HepG2 (cell line): ENCODE data around the gene PCOLCE2. TPM values are rescaled to one million over a fixed set of nuclear protein-coding genes. Genes with fewer than 3 reads are reported as not detected.
A peak's percentile ranks its signal among the peaks of the same experiment; 100 is the strongest.

Experiments
- AGO1 ChIP-seq: fragments of 200-400 bp; formaldehyde crosslinking; IDR thresholded peaks from 2 replicates; pipeline ENCODE4 v1.6.1; 2017; ENCODE audit warnings: mild to moderate bottlenecking, low read depth, low read length, moderate library complexity; ENCODE audit not compliant: poor library complexity, severe bottlenecking
- AKAP8 ChIP-seq: sonication (generic); formaldehyde crosslinking; IDR thresholded peaks from 2 replicates; pipeline ENCODE4 v1.5.1; 2020; ENCODE audit warnings: mild to moderate bottlenecking, missing genetic modification reagents
- BORCS8-MEF2B ChIP-seq: sonication (generic); formaldehyde crosslinking; IDR thresholded peaks from 2 replicates; pipeline ENCODE4 v1.8.0; 2022; ENCODE audit warnings: mild to moderate bottlenecking, missing genetic modification reagents
- CENPT ChIP-seq: sonication (generic); formaldehyde crosslinking; IDR thresholded peaks from 2 replicates; pipeline ENCODE4 v1.8.0; 2022; ENCODE audit warnings: low read depth, mild to moderate bottlenecking, moderate library complexity, missing genetic modification reagents
- GABPA ChIP-seq, 2 experiments: IDR thresholded peaks; 2 replicates each; pipeline ENCODE4 v1.6.1; 2011 to 2016; ENCODE audit warnings: low read depth in 2 of 2, low read length in 1 of 2, missing biosample characterization in 1 of 2, missing genetic modification characterization in 1 of 2
- HNF4A ChIP-seq: sonication (generic); formaldehyde crosslinking; IDR thresholded peaks from 2 replicates; pipeline ENCODE4 v1.4.0; 2020; ENCODE audit warnings: missing genetic modification reagents
- IKZF4 ChIP-seq: sonication (generic); formaldehyde crosslinking; IDR thresholded peaks from 2 replicates; pipeline ENCODE4 v1.5.1; 2020; ENCODE audit warnings: borderline replicate concordance, mild to moderate bottlenecking, low read depth, missing genetic modification reagents; ENCODE audit errors: not compliant biosample characterization
- JUN ChIP-seq: sonication (generic); formaldehyde crosslinking; IDR thresholded peaks from 2 replicates; pipeline ENCODE4 v1.4.0; 2020; ENCODE audit warnings: mild to moderate bottlenecking, missing genetic modification reagents
- SALL1 ChIP-seq: sonication (generic); formaldehyde crosslinking; IDR thresholded peaks from 2 replicates; pipeline ENCODE4 v1.8.0; 2022; ENCODE audit warnings: mild to moderate bottlenecking, missing genetic modification reagents
- SMC3 ChIP-seq: IDR thresholded peaks from 2 replicates; pipeline ENCODE4 v1.6.1; 2011; ENCODE audit warnings: low read length, improper control_type of control experiment
- U2AF2 ChIP-seq: fragments of 200-400 bp; formaldehyde crosslinking; IDR thresholded peaks from 2 replicates; pipeline ENCODE4 v1.6.1; 2017; ENCODE audit warnings: low read depth, mild to moderate bottlenecking, low read length
- ZNF18 ChIP-seq: sonication (generic); formaldehyde crosslinking; IDR thresholded peaks from 2 replicates; pipeline ENCODE4 v1.8.0; 2022; ENCODE audit warnings: mild to moderate bottlenecking, missing genetic modification reagents; ENCODE audit not compliant: insufficient replicate concordance
- ZNF329 ChIP-seq: sonication (generic); formaldehyde crosslinking; IDR thresholded peaks from 2 replicates; pipeline ENCODE4 v1.9.0; 2021; ENCODE audit warnings: low read depth, mild to moderate bottlenecking, missing genetic modification reagents
- ZNF337 ChIP-seq: sonication (generic); formaldehyde crosslinking; IDR thresholded peaks from 2 replicates; pipeline ENCODE4 v1.5.1; 2020; ENCODE audit warnings: missing genetic modification reagents, low read depth, mild to moderate bottlenecking, borderline replicate concordance
- ZNF451 ChIP-seq: sonication (generic); formaldehyde crosslinking; IDR thresholded peaks from 2 replicates; pipeline ENCODE4 v1.5.0; 2020; ENCODE audit warnings: mild to moderate bottlenecking, missing genetic modification reagents
- ZNF512B ChIP-seq: sonication (generic); formaldehyde crosslinking; IDR thresholded peaks from 2 replicates; pipeline ENCODE4 v1.5.1; 2020; ENCODE audit warnings: missing genetic modification reagents, mild to moderate bottlenecking, borderline replicate concordance
- ZNF547 ChIP-seq: sonication (generic); formaldehyde crosslinking; IDR thresholded peaks from 2 replicates; pipeline ENCODE4 v1.5.1; 2020; ENCODE audit warnings: mild to moderate bottlenecking, missing genetic modification reagents
- polyA plus RNA-seq, 8 experiments: library from polyadenylated mRNA; depleted of rRNA in 3 of 8; stranded (reverse) in 7 of 8; unstranded in 1 of 8; fragments of >200 nt; fragmentation: Illumina TruSeq in 4 of 8; extraction: Trizol in 4 of 8; gene quantifications; 2 replicates each; pipeline versions ENCODE4 v1.2.1 to v1.2.3, GENCODE V29; 2011 to 2016; ENCODE audit warnings: low read depth in 4 of 8, missing spikeins in 1 of 8, mixed read lengths in 1 of 8; ENCODE audit not compliant: insufficient read depth in 1 of 8
- total RNA-seq, 5 experiments: library from RNA; depleted of rRNA; stranded (reverse); fragments of >200 nt; fragmentation: Illumina TruSeq; extraction: Trizol; gene quantifications; 2 replicates each; pipeline ENCODE4 v1.2.3, GENCODE V29; 2016; ENCODE audit warnings: low read depth in 1 of 5
- TF ChIP-seq, protein P1 (sequence below): sonication (generic); formaldehyde crosslinking; IDR thresholded peaks from 2 replicates; pipeline ENCODE4 v1.9.0; 2021; ENCODE audit warnings: mild to moderate bottlenecking, missing genetic modification reagents

PCOLCE2 gene
- total and polyA plus RNA-seq, 2 of the 13 experiments (the other 11 are each of a cell fraction or from before 2014, with no cell fraction given) = 0.71 to 2.0 TPM

DNA sequence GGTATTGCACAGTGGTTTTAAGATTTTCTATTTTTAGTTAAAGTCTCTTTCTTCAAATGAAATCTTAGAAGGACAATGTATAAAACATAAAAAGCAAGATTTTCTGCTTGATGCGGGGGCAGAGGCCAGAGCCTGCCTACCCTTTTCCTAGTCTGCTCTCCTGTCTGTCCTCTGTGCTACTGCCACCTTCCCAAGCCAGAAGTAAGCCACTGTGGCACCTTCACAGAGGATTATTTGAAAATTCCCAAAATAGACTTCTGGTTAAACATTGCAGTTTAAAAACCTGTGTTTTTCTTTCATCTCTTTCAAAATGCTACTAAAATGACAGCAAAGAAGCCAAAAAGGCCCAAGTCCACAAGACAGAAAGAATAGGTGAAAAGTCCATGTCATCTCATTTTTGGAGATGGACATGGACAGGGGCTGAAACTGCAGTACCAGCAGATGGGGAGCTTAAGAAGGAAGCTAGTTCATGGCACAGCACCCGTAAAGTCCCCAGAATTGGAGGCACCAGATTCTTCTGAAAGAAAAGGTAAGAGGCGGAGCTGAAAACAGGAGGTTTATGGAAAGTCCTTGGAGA lies 37.6 kb upstream of the PCOLCE2 start (continued):
- TF ChIP-seq ZNF18 (CRISPR knock-in tag) (no peak), U2AF2 (no peak), ZNF329 (CRISPR knock-in tag) (no peak), BORCS8-MEF2B (CRISPR knock-in tag) (no peak), JUN (CRISPR knock-in tag) (no peak), SMC3 (no peak), ZNF547 (CRISPR knock-in tag) (no peak), GABPA (IDR thresholded peaks at IDR 0.05; ENCODE audit: low read depth, low read length) (no peak), GABPA (CRISPR knock-in tag; IDR thresholded peaks at IDR 0.05; ENCODE audit: low read depth) (no peak), ZNF451 (CRISPR knock-in tag) (no peak), HNF4A (CRISPR knock-in tag) (peak; percentile 71), CENPT (CRISPR knock-in tag) (no peak), ZNF337 (CRISPR knock-in tag) (no peak), SALL1 (CRISPR knock-in tag) (peak; percentile 38; the same call in 1 of the 2 replicates), ZNF512B (CRISPR knock-in tag) (no peak), AGO1 (no peak), AKAP8 (CRISPR knock-in tag) (no peak), IKZF4 (CRISPR knock-in tag) (no peak)
- TF ChIP-seq, protein P1, sequence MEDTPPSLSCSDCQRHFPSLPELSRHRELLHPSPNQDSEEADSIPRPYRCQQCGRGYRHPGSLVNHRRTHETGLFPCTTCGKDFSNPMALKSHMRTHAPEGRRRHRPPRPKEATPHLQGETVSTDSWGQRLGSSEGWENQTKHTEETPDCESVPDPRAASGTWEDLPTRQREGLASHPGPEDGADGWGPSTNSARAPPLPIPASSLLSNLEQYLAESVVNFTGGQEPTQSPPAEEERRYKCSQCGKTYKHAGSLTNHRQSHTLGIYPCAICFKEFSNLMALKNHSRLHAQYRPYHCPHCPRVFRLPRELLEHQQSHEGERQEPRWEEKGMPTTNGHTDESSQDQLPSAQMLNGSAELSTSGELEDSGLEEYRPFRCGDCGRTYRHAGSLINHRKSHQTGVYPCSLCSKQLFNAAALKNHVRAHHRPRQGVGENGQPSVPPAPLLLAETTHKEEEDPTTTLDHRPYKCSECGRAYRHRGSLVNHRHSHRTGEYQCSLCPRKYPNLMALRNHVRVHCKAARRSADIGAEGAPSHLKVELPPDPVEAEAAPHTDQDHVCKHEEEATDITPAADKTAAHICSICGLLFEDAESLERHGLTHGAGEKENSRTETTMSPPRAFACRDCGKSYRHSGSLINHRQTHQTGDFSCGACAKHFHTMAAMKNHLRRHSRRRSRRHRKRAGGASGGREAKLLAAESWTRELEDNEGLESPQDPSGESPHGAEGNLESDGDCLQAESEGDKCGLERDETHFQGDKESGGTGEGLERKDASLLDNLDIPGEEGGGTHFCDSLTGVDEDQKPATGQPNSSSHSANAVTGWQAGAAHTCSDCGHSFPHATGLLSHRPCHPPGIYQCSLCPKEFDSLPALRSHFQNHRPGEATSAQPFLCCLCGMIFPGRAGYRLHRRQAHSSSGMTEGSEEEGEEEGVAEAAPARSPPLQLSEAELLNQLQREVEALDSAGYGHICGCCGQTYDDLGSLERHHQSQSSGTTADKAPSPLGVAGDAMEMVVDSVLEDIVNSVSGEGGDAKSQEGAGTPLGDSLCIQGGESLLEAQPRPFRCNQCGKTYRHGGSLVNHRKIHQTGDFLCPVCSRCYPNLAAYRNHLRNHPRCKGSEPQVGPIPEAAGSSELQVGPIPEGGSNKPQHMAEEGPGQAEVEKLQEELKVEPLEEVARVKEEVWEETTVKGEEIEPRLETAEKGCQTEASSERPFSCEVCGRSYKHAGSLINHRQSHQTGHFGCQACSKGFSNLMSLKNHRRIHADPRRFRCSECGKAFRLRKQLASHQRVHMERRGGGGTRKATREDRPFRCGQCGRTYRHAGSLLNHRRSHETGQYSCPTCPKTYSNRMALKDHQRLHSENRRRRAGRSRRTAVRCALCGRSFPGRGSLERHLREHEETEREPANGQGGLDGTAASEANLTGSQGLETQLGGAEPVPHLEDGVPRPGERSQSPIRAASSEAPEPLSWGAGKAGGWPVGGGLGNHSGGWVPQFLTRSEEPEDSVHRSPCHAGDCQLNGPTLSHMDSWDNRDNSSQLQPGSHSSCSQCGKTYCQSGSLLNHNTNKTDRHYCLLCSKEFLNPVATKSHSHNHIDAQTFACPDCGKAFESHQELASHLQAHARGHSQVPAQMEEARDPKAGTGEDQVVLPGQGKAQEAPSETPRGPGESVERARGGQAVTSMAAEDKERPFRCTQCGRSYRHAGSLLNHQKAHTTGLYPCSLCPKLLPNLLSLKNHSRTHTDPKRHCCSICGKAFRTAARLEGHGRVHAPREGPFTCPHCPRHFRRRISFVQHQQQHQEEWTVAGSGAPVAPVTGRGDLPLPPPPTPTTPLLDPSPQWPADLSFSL (CRISPR knock-in tag) = no peak
